NCI-H748 (cell line): ENCODE measurements around the gene ADRB1.

Source experiments
- DNase-seq: peaks from one replicate; lab custom pipeline; 2025; ENCODE audit not compliant: unreplicated experiment; lab: John Stamatoyannopoulos, UW

Gene ADRB1

DNA sequence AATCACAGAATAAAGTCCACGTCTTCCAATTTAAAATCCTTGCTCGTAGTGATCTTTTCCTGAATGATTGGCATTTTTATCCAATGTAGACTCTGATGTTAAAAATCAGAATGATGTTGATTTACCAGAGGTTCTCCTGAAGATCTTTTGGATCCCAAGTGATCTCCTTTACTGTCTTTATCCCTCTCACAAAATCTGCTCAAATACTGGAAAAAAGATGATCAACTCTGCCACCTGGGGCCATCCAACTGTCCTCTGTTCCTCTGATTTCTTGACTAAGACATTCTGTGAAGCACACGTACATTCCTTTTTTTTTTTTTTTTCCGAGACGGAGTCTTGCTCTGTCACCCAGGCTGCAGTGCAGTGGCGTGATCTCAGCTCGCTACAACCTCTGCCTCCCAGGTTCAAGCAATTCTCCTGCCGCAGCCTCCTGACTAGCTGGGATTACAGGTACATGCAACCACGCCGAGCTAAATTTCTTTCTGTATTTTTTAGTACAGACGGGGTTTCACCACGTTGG lies 18.0 kb upstream of the ADRB1 start:
- no peak for DNase-seq

DNA sequence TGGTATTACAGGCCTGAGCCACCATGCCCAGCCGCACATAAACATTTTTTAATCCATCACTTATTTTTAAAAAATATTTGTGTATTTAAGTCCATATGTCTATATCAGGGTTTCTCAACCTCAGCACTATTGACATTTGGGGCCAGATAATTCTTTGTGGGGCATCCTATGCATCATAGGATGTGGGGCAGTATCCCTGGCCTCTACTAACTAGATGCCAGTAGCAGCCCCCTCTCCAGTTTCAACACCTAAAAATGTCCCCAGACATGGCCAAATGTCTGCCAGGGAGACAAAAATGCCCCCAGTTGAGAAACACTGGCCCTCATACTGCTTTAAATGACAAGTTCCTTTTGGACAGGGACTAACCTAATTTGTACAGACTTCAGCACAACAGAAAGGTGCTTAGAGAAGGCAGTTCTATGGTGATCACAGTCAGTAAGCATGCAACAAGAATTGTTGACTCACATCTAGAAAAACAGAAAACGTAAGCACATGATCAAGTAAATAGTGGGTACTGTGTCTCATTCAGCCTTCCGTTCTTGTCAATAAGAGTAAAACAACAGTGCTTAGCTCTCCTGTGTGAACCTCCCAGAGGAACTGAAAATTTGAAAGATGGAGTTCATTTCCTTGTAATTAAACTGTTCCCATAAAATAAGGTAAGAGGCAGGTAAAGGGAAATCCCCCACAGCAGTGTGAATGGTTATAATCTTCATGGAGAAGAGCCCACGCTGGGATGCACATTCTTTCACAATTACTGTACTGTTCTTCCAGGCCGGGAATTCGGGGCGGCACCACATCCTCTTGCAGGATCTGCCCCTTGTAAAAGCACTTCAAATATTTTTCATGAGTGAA lies 17.3 kb upstream of the ADRB1 start:
- DNase-seq = no peak

DNA sequence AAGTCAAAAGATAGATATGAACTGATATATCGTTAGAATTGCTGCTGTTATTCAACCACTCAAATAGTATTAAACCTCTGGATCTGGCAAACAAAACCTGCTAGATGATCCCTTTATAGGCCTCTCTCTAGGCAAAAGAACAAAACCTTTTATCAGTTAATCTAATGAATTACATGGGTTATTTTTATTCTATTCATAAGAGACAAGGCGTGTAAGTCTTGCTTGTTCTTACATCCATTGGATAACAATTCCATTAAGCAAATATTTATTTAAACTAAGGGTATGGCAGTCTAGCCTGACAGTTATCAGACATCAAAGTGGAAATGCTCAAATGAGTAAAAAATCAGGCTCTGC lies 16.6 kb upstream of the ADRB1 start:
- DNase-seq = no peak

DNA sequence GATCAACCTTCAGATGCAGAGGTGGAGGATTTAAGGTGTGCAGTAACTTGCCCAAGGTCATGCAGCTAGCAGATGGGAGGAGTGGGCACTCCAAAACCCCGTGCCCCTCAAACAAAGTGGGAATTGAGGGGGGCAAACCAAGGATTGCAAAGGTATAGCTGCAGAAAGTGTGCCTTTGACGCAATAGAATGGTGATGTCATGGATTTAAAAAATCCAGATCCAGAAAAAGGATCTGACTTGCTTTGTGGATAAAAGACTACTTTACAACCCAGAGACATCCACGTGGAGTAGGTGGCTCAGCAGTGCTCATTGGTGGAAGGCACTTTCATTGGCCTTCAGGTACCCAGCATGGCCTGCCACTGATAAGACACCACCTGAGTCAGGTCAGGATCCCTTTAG lies 15.7 kb upstream of the ADRB1 start:
- no peak for DNase-seq

DNA sequence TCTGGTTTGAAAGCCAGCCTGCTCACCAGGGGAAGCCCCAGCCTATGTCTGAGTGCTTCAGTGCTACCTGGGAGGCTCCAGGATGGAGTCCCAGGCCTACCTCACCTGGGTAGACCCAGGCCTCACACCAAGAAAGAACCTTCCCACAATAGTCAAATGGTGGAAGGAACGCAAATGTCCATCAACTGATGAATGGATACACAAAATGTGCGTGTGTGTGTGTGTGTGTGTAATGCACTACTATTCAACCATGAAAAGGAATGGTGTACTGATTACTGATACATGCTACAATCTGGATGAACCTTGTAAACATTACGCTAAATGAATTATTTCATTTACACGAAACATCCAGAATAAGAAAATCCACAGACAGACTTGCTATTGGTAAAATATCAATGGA lies 15.2 kb upstream of the ADRB1 start:
- no peak for DNase-seq

DNA sequence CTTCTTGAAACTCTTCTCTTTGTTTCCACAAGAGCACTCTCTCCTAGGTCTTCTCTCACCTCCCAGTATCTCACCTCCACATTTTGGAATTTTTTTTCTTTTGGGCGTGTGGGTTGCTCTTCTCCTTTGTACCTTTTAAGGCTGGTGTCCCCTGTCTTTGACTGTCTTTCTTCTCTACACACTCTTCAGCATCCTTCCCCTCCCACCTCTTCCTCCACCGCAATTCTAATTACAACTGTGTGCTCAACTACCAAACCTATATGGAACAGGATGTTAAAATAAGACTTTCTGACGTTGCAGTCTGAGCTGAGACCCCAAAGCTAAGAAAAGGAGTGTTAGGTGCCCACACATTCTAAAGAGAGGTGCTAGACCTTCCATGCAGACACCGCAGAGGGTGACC lies 14.0 kb upstream of the ADRB1 start:
- DNase-seq = no peak

DNA sequence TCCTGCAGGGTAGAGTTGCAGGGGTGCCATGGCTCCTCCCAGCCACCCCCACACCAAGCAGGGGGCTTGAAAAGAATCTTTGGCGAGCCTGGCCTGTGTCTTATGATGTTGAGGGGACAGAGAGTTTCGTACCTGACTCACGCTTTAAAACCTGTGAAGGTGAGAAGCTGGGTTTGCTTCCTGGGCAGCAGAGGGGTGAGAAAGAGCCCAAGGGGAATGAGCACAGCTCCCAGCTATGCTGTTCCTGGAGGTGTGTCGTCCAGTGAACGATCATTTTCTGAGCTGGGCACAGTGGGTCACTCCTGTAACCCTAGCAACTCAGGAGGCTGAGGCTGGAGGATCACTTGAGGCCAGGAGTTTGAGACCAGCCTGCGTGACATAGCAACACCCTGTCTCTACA lies 13.5 kb upstream of the ADRB1 start:
- DNase-seq = no peak

DNA sequence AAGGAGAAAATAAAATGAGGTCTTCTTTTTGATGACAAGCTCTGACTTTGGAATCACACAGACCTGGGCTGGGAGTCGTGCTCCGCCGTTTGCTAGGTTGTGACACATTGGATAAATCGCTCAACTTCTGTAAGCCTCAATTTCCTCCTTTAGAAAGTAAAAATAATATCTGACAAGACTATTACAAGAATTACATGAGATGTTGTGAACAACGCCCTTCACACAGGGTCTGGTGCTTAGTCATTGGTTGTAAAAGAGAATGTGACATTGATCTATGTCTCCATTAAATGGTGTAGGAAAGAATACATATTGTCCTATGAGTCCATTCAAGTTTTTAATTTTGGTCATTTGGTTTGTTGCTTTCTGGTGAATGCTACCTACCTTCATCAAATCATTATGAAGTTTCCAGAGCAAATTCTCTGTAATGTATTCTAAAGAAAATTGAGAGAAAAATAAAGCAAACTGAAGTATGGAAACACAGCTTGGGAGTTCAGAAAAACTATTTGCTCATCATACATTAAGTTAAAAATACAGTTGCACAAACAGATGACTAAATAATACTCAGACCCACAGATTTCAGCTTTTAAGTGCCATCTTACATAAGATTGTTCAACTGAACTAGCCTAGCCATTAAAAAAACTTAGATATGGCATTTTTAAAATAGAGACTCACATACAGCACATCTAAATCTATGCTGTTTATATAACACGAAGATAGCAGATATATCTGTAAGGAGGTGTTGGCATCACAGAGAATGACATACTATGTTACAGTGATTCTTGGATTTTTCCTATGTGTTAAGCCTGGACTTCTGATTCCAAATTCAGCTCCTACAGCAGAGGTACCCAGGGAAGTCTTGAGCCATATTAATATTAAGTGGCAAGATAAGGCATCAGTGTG lies 12.3 kb upstream of the ADRB1 start:
- DNase-seq = no peak

DNA sequence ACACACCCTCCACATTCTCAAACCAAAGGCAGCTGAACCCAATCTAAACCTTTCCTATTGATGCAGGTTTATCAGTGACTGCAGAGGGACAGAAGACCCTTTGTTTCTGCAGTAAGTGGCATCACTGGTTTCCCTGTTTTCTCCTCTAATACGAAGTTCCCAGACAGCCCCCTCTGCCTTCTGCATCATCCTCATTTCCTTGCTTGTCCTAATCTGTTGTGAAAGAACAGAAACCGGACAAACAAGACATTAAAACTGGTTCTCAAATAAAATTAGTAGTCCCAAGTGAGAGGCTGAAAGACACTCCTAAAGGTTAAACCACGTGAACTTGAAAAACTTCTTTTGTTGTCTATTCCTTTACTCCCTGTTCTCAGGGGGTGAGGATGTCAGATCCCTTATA lies 10.1 kb upstream of the ADRB1 start:
- DNase-seq = no peak

DNA sequence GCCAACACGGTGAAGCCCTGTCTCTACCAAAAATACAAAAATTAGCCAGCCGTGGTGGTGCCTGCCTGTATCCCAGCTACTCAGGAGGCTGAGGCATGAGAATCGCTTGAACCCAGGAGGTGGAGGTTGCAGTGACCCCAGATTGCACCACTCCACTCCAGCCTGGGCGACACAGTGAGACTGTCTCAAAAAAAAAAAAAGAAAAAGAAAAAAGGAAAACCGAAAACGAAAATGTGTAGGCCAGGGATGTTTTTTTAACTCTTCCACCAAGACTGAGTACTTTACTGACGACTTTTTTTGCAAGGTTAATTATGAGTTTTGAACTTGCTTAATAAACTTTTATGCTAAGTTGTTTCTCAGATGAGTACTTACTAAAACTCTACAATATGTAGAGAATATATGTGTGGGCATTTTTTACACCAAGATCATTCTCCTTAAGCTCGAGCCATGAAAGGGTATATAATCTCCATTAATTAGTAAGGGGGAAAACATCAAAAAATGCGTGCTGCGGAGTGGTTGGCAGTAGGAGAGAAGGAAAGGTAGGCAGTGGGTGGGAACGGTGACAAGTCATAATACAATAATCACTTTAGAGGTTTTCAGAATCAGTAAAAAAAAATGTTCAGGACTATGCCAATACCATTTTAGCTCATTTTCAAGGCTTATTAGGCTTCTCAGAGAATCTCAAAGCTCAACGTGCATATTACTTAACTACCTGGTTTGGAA lies 8.6 kb upstream of the ADRB1 start:
- no peak for DNase-seq

DNA sequence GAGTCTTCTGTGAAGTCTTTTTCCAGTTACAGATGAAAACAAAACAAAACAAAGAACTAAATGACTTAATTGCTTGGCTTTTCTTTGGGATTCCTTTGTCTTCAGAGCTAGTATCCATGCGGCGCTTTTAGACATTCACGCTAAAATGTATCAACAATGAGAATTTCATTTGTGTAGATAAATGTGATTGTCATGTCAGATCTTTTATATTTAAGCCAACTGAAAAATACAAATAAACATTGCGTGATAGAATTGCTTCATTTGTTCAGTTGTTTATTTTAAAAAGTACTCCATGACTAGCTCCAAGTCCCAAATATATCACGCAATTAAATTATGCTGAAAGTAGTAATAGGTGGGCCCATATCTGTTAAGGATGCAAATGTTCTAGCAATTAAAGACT lies 7.9 kb upstream of the ADRB1 start:
- no peak for DNase-seq

DNA sequence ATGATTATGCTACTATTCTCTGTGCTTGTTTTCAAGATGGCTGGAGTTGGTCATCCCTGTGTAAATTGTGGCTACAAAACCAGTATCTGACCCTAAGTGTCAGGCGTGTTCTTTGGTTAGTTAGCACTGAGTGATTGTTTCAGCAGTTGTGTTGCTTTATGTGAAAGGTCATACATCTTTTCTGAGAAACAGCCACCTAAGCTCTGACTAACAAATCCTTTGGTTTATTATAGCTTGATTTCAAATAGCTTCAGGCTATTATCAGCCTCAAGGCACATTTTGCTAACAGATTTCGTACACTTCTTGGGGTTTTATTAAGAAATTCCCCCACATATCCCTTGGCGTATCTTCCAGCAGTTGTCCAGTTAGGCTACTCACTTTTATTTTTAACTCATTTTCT lies 4.8 kb upstream of the ADRB1 start:
- no peak for DNase-seq

DNA sequence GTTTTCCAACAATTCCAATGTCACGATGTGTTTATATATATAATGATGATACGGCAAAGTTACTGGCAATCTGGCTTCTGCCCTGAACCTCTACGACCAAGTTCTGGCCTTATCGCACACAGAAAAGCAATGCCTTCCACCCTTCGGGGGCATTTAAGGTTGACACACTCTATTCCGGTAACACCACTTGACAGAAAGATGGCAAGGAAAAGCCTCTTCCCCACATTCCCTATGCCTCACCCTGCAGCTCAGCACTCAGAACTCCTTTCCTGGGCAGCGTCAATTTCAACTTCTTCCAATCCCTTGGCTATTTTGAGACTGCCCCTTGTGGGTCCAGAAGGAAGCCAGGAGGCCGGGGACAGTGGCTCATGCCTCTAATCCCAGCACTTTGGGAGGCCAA lies 2.5 kb upstream of the ADRB1 start:
- no peak for DNase-seq

DNA sequence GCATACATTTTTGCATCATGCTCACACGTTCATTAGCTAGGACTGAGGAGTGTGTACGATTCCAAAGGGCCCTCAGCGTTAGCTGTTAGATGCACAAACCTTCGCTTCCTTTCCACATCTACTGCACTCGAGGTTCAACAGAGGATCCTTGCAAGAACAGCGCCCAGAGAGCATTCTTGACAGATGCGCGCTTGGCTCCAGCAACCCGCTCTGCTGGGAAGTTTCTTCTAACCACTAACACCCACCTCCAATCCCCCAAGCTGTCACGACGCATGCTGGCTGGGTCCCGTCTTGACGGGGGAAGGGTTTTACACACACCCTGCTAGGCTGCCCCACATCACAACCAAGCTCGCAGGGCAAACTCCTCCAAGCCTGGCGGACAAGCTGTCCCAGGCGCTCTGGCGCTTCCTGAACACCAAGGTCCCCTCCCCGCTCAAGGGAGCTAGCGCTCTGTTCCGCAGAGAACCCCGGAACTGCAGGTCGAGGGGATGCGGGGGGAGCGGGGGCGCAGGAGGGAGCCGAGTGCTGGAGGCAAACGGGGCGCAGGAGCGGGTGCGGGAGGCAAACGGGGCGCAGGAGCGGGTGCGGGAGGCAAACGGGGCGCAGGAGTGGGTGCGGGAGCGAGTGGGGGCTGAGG lies 653 bp upstream of the ADRB1 start:
- peak; percentile 58 for DNase-seq

DNA sequence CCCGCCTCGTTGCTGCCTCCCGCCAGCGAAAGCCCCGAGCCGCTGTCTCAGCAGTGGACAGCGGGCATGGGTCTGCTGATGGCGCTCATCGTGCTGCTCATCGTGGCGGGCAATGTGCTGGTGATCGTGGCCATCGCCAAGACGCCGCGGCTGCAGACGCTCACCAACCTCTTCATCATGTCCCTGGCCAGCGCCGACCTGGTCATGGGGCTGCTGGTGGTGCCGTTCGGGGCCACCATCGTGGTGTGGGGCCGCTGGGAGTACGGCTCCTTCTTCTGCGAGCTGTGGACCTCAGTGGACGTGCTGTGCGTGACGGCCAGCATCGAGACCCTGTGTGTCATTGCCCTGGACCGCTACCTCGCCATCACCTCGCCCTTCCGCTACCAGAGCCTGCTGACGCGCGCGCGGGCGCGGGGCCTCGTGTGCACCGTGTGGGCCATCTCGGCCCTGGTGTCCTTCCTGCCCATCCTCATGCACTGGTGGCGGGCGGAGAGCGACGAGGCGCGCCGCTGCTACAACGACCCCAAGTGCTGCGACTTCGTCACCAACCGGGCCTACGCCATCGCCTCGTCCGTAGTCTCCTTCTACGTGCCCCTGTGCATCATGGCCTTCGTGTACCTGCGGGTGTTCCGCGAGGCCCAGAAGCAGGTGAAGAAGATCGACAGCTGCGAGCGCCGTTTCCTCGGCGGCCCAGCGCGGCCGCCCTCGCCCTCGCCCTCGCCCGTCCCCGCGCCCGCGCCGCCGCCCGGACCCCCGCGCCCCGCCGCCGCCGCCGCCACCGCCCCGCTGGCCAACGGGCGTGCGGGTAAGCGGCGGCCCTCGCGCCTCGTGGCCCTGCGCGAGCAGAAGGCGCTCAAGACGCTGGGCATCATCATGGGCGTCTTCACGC lies 825 bp downstream of the ADRB1 start:
- peak; percentile 56 for DNase-seq

DNA sequence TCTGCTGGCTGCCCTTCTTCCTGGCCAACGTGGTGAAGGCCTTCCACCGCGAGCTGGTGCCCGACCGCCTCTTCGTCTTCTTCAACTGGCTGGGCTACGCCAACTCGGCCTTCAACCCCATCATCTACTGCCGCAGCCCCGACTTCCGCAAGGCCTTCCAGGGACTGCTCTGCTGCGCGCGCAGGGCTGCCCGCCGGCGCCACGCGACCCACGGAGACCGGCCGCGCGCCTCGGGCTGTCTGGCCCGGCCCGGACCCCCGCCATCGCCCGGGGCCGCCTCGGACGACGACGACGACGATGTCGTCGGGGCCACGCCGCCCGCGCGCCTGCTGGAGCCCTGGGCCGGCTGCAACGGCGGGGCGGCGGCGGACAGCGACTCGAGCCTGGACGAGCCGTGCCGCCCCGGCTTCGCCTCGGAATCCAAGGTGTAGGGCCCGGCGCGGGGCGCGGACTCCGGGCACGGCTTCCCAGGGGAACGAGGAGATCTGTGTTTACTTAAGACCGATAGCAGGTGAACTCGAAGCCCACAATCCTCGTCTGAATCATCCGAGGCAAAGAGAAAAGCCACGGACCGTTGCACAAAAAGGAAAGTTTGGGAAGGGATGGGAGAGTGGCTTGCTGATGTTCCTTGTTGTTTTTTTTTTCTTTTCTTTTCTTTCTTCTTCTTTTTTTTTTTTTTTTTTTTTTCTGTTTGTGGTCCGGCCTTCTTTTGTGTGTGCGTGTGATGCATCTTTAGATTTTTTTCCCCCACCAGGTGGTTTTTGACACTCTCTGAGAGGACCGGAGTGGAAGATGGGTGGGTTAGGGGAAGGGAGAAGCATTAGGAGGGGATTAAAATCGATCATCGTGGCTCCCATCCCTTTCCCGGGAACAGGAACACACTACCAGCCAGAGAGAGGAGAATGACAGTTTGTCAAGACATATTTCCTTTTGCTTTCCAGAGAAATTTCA lies 1.7 kb downstream of the ADRB1 start:
- DNase-seq = peak; percentile 65

DNA sequence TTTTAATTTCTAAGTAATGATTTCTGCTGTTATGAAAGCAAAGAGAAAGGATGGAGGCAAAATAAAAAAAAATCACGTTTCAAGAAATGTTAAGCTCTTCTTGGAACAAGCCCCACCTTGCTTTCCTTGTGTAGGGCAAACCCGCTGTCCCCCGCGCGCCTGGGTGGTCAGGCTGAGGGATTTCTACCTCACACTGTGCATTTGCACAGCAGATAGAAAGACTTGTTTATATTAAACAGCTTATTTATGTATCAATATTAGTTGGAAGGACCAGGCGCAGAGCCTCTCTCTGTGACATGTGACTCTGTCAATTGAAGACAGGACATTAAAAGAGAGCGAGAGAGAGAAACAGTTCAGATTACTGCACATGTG lies 2.4 kb downstream of the ADRB1 start:
- DNase-seq = no peak

DNA sequence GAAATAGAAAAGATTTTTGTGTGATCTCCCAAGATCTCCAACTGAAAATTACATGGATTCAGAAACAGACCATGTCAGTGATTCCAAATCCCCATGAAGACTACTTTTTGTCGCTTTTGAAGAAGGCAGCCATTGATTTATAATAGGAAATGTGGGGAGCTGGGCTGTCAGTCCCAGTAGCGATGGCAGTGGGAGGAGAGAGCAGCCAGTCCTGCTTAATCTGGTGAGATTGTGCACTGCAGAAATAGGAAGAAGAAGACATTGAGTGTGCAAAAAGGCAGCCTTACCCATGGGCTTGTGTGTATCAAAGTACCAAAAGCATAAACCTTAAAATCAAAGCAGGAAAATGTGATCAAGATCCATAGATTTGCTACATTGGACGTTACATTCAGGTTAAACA lies 4.8 kb downstream of the ADRB1 start:
- no peak for DNase-seq

DNA sequence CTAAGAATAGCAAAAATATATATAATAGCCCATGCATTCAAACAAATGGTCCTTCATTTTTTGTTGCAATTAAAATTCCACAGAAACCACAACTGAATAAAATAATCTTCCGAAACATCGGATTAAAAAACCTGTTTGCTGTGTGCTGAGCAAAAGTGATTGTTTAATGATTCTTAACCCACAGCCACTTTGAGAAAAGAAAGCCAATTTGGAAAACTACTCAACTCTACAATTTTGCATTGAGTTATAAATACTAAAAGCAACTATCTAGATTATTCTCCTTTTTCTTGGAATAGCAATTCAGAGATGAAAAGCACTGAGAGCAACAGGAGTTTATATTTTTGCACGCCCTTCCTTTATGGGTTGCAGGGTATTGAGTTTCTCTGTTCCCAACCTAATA lies 8.0 kb downstream of the ADRB1 start:
- DNase-seq = no peak
